ENCODE results near the gene TTC21A.
"Not testable (repeated sequence)": the region's sequence is repeated elsewhere in the genome, so short reads cannot be mapped to it uniquely, and the experiment has no call there.

Gene TTC21A

GRCh38 chr3:39149498-39150147 lies 42.1 kb downstream of the TTC21A start:
- no peak for DNase-seq (ENCODE audit: low read depth in 2 of 2)

DNA sequence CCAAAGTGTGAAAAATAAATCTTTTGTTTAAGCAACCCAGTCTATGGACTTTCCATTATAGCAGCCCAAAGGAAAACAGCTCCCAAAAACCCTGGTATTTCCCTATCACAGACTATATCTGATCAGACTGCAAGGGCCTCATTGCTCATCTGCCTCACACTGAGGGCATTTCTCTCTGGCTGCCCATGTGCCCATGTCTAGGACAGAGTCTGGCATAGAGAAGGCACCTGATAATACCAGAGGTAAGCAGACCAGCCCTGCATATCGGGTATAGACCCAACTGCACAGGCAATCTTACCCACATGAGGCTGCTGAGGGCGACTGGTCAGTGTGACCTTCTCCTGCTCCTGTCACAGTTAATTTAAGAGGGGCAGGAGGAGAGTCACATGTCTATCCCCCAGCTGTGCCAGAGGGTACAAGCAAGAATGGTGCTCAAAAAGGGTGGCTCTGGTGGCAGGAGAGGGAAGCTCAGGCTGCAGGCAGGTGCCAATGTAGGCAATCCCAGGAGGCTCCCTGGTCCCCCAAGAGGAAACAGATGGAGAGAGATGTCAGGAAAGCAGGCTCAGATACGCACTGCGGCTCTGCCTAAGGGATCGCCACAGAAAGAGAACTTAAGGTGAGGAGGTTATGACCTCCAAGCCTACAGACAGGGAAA lies 42.8 kb downstream of the TTC21A start:
- no peak for DNase-seq (ENCODE audit: low read depth in 2 of 2)

DNA sequence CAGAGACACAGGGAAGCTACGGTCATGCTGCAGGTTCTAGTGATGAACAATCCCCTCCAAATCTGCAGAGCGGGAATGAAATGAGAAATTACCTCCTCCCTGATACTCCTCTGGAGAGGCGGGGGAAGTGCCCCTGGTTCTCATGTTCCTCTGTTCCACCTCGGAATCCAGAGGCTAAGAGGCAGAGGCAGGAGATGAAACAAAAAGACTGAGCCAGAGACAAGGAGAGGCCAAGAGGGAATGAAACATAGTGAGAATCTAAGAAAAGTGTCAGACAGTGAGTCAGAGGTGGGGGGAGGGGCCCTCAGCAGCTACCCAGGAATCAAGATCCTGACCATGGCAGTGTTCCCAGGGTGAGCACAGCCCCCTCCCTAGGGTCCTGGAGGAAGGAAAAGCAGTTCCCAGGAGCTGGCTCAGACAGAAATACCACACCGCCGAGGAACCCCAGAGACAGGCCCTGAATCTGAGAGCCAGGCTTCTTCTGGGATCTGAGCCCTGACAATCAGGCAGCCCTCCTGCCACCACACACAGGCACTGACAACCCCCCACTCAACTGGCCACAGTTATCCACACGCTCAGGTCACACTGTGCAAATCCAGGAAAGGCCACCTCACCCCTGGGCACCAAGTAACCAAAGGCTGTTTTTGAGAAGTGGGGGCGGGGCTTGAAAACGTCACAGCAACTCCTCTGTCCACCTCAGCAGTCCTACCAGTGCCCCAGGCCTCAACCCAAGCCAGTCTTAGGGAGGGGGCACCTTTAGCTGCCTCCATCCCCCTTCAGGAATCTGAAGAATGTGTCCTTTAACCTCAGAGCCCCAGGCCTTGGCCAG lies 43.5 kb downstream of the TTC21A start:
- DNase-seq (ENCODE audit: low read depth in 2 of 2): peak in 1 of 2 donors; percentile 64

GRCh38 chr3:39153977-39154279 lies 46.4 kb downstream of the TTC21A start:
- no peak for DNase-seq (ENCODE audit: low read depth in 2 of 2)

GRCh38 chr3:39154280-39155021 lies 47.0 kb downstream of the TTC21A start:
- DNase-seq (ENCODE audit: low read depth in 2 of 2): no peak

DNA sequence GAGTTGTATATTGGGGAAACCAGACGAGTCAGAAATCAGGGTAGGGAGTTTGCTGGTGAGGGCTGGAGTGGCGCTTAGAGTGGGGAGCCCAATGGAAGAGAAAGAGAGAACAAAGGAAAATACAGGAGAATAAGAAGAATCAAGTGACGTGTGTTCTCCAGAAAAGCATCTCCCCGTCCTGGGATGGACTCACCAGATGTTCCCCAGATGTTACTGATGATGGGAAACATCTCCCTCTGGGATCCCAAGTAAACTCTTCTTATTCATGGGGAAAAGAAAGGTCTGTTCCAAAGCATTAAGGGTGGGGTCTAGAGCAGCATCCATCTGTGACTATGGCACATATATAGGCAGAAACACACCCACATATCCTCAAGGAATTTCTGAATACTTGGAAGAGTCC lies 48.9 kb downstream of the TTC21A start:
- no peak for DNase-seq (ENCODE audit: low read depth in 2 of 2)

GRCh38 chr3:39157359-39157758 lies 49.9 kb downstream of the TTC21A start:
- DNase-seq (ENCODE audit: low read depth in 2 of 2): no peak

- no peak for DNase-seq (ENCODE audit: low read depth in 2 of 2)
Observed at GRCh38 chr3:39158148-39158715, 50.8 kb downstream of the TTC21A start.

DNA sequence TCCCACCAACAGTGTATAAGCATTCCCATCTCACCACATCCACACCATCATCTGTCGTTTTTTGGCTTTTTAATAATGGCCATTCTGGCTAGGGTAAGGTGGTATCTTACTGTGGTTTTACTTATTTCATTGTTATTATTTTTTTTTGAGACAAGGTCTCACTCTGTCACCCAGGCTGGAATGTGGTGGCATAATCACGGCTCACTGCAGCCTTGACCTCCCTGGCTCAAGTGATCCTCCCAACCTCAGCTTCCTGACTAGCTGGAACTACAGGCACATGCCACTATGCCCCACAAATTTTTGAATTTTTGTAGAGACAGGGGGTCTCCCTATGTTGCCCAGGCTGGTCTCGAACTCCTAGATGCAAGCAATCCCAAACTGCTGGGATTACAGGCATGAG lies 56.9 kb downstream of the TTC21A start:
- DNase-seq (ENCODE audit: low read depth in 2 of 2): no peak

DNA sequence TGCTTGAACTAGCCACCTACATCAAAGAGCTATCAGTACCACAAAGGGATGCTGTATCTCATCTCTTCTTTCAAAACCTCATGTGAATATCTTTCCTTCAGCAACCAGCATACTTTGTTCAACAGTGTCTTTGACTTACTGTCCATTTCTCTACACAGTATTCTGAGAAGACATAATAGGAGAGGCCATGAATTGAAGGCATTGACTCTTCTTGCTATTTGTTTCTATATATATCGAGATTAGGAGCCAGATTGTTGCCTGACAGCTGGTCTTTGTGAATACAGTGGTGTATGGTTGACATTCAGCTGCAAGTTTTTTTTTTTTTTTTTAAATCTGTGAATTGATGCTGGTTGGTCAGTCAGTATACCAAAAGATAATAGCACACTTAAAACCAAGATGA lies 58.0 kb downstream of the TTC21A start:
- no peak for DNase-seq (ENCODE audit: low read depth in 2 of 2)

DNA sequence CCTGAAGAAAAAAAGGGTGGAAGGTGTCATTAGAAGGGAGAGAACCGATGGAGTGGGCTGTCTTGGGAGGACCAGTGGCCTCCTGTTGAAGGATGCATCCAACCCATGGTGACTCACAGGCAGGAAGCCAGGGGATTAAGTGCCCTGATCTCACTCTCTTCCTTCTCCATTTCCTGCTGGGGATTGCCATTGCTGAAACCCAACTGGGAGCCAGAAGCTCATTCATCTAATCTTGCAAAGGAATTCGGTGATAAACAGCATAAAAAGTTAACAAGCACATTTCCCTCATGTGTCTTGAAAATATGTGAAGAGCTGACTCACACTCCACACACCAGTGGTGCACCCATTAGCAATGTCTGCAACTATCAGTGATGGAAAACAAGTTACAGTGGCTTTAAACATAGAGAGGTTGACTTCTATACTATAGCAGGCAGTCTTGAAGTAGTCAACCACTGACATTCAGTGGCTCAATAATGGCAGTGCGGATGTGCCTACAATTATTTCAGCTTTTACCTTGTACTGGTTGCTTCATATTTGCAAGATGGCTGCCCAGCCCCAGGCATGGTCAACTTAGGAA lies 58.7 kb downstream of the TTC21A start:
- no peak for DNase-seq (ENCODE audit: low read depth in 2 of 2)

DNA sequence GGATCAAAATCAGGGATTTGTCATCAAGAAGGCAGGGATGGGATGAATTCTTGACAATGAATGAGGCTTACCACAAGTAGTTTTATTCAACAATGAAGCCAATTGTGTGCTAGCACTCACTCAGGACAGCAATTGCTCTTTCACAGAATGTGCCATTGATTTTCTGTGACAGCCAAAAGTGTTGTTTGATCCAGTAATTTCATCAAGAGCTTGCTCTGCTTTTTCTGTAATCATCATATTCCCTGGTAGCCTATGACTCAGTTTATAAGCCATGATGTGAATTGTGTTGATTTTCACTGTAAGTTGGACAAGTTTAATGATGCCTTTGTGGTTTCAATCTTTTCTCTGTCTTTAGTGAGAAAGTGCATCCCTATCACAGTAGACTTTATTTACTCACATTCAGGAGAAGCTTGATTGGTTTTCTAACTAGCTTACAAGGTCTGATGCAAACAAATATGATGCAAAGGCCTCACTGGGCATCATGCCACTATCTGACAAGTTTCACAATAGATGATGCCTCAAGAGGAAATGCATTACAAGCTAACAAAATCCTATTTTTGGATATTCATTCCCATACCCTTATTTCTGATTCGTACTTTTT lies 59.6 kb downstream of the TTC21A start:
- DNase-seq (ENCODE audit: low read depth in 2 of 2): no peak

DNA sequence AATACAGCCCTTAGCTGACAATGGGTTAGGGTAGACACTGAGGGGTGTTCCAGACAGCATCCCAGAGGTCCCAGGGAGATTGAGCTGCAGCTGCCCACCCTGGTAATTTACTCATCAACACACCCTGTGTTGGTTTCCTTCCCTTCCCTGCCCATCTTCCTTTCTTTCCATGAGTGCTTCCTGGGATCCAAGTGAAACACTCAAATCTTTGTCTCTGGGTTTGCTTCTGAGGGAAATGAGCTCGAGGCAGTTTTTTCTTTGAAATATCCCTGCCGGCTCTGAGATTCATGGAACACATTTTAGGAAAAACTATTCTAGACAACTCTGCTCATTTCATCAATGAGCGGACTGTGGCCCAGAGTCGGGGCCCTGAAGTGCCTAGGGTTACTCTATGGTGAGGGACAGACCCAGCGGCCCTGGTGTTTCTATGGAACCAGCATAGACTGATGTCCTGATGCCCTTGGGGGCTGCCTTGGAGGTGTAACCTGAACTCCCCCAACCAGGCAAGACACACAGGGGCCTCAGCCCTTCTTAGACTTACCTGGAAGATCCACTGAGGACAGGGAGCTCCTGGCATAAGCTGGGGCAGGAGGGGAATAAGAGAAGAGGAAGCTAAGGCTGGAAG lies 60.8 kb downstream of the TTC21A start:
- DNase-seq (ENCODE audit: low read depth in 2 of 2): no peak

- no peak for DNase-seq (ENCODE audit: low read depth in 2 of 2)
Observed at GRCh38 chr3:39169712-39170111, 62.2 kb downstream of the TTC21A start.

- DNase-seq (ENCODE audit: low read depth in 2 of 2): no peak
Observed at GRCh38 chr3:39170461-39170860, 63.0 kb downstream of the TTC21A start.

- DNase-seq (ENCODE audit: low read depth in 2 of 2): not testable (repeated sequence)
Observed at GRCh38 chr3:39170877-39171276, 63.4 kb downstream of the TTC21A start.

DNA sequence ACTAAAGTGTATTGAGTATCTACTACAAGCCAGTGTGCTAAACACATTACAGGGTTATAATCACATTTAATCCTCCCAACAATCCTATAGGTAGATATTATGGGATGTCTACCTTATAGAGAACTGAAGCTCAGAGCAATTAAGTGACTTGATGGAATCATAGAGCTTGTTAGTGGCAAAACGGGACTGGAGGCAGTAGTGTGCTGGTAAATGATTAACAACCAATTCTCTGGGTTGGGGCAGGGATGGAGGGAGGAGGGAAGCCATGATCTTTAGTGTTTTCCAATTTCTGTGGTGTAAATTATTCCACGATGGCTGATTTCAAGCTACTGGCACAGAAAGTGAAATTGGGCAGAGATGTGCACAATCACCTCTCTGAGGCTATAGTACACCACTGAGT lies 64.4 kb downstream of the TTC21A start:
- DNase-seq (ENCODE audit: low read depth in 2 of 2): no peak

DNA sequence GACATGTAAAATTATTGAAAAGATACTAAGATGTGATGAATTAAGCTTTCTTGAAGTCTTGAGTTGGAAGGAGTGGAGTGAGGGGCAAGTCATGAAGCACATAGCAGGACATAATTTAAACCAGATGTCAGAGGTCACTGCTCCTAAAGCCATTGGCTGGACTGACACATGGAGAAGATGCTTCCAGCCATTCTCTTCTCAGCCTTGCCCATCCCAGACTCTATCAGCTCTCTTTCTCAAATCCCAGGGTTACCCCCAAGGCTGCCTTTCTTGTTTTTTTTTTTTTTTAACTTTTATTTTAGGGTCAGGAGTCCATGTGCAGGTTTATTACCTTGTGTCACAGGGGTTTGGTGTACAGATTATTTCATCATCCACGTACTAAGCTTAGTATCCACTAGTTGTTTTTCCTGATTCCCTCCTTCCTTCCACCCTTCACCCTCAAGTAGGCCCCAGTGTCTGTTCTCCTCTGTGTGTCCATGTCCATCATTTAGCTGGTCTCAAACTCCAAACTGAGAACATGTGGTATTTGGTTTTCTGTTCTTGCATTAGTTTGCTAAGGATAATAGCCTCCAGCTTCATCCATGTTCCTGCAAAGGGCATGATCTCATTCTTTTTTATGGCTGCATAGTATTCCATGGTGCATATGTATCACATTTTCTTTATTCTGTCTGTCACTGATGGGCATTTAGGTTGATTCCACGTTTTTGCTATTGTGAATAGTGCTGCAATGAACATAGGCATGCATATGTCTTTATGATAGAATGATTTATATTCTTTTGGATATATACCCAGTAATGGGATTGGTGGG lies 66.0 kb downstream of the TTC21A start:
- no peak for DNase-seq (ENCODE audit: low read depth in 2 of 2)

DNA sequence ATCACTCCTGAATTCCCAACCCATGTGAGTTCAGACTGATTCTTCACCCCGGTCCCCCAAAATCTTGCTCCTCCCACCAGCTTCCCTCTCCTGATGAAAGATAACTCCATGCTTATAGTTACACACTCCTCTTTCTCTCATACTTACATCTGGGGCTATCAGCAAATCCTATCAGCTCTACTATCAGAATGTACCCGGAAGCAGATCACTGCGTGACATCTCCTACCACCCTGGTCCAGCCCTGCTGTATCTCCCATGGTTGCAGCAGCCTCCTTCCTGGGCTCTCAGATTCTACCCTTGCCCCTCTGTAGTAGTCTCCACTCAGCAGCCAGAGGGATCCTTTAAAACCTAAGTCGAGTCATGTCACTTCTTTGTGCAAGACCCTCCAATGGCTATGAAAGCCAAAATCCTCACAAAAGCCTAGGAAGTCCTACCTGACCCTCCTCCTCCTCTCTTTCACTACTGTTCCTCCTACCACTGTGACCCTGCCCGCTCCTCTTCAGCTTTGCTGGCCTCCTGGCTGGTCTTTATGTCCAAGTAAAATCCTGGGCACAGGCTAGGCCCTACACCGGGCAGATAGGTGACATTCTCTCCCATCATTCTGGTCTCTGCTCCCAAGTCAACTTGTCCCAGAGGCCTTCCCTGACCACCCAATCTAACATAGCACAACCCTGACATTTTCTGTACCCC lies 68.7 kb downstream of the TTC21A start:
- DNase-seq (ENCODE audit: low read depth in 2 of 2): no peak

Measured in stimulated activated CD4-positive, alpha-beta T cell treated with anti-CD3 and anti-CD28 coated beads, Interleukin-15, amount 100 ng/mL, for 48 hours (primary cell).